ENCODE results near the gene ELL.

The ELL gene

GRCh38 chr19:18466354-18466753, 55.5 kb downstream of the ELL start:
- FAIRE-seq, result no peak

GRCh38 chr19:18465964-18466339, 55.9 kb downstream of the ELL start:
- FAIRE-seq, result no peak

GRCh38 chr19:18465214-18465963, 56.5 kb downstream of the ELL start:
- no peak for FAIRE-seq

- no peak for FAIRE-seq
These were observed 57.2 kb downstream of the ELL start for GRCh38 chr19:18464646-18465045.

- FAIRE-seq, result no peak
These were observed 60.4 kb downstream of the ELL start for GRCh38 chr19:18461471-18461870.

- no peak for FAIRE-seq
These were observed 61.0 kb downstream of the ELL start for GRCh38 chr19:18460900-18461299.

GRCh38 chr19:18457483-18458331, 64.2 kb downstream of the ELL start:
- FAIRE-seq, result no peak

GRCh38 chr19:18456974-18457373, 64.9 kb downstream of the ELL start:
- FAIRE-seq, result no peak

GRCh38 chr19:18456279-18456678, 65.6 kb downstream of the ELL start:
- no peak for FAIRE-seq

- FAIRE-seq, result no peak
These were observed 68.4 kb downstream of the ELL start for GRCh38 chr19:18453269-18454024.

- FAIRE-seq, result no peak
These were observed 69.5 kb downstream of the ELL start for GRCh38 chr19:18452386-18452785.

GRCh38 chr19:18450931-18451836, 70.7 kb downstream of the ELL start:
- FAIRE-seq, result no peak

- FAIRE-seq, result no peak
These were observed 71.6 kb downstream of the ELL start for GRCh38 chr19:18450021-18450930.

- FAIRE-seq, result no peak
These were observed 72.3 kb downstream of the ELL start for GRCh38 chr19:18449552-18449951.

- FAIRE-seq, result no peak
These were observed 75.0 kb downstream of the ELL start for GRCh38 chr19:18446811-18447359.

GRCh38 chr19:18446145-18446810, 75.6 kb downstream of the ELL start:
- FAIRE-seq, result no peak

GRCh38 chr19:18445262-18445948, 76.5 kb downstream of the ELL start:
- no peak for FAIRE-seq

- no peak for FAIRE-seq
These were observed 77.4 kb downstream of the ELL start for GRCh38 chr19:18444513-18444912.

- no peak for FAIRE-seq
These were observed 78.0 kb downstream of the ELL start for GRCh38 chr19:18443831-18444230.

- no peak for FAIRE-seq
These were observed 78.5 kb downstream of the ELL start for GRCh38 chr19:18443406-18443805.
